Upper lobe of right lung (tissue), 1 donor: Measurements from ENCODE around the gene FAM184B. TPM values are rescaled to one million over a fixed set of nuclear protein-coding genes. Genes with fewer than 3 reads are reported as not detected.
A peak's percentile ranks its signal among the peaks of the same experiment; 100 is the strongest.

Experiments
- ATAC-seq: fragments of 200-7000 bp; cut with Tn5 transposase; one replicate; pipeline ENCODE4 v1.9.1; 2020; ENCODE audit warnings: mild to moderate bottlenecking, moderate library complexity
- DNase-seq: peaks from one replicate; pipeline ENCODE4 v3.0.0-alpha.2; 2020
- H3K27ac ChIP-seq: fragments of 200-600 bp; one replicate; pipeline ENCODE4 v1.8.0; 2022
- H3K27me3 ChIP-seq: fragments of 200-600 bp; one replicate; pipeline ENCODE4 v1.8.0; 2022; ENCODE audit warnings: mild to moderate bottlenecking
- H3K36me3 ChIP-seq: fragments of 200-600 bp; one replicate; pipeline ENCODE4 v1.8.0; 2022
- H3K4me1 ChIP-seq: fragments of 200-600 bp; one replicate; pipeline ENCODE4 v1.8.0; 2022
- H3K4me3 ChIP-seq: fragments of 200-600 bp; one replicate; pipeline ENCODE4 v1.8.0; 2022; ENCODE audit warnings: mild to moderate bottlenecking
- H3K9me3 ChIP-seq: fragments of 200-600 bp; one replicate; pipeline ENCODE4 v1.8.0; 2022
- CTCF ChIP-seq: fragments of 200-600 bp; IDR thresholded peaks from one replicate; pipeline ENCODE4 v1.8.0; 2022; ENCODE audit warnings: antibody characterized with exemption
- intact Hi-C: fragments of 100-400 bp; cut with DNase I; formaldehyde crosslinking; loops from one replicate; pipeline ENCODE4 v1.11.0; 2022
- total RNA-seq: library from RNA; stranded (reverse); fragmentation: NEBNext Ultra II Directional; extraction: Animal tissue kit (Norgen Biotek cat#: 25700); gene quantifications from one replicate; pipeline ENCODE4 v1.2.1, GENCODE V29; 2021
- donor health status: DM: no; HTN: yes; CAD: no; lungs with severe emphysema.

Gene FAM184B
- total RNA-seq, 1 donor from 2014 or later: 0.17 TPM

- H3K36me3 ChIP-seq: peaks cover 93% of the 10 kb centered on the region
- no peak overlapping the region for H3K27ac ChIP-seq
- no peaks in the 10 kb centered on the region for H3K4me1 ChIP-seq
- intact Hi-C loops: no loop called here
- ATAC-seq: no peak
- TF ChIP-seq CTCF: no peak
- no peaks in the 10 kb centered on the region for H3K27me3 ChIP-seq
- H3K4me3 ChIP-seq: no peak overlapping the region
- H3K9me3 ChIP-seq: no peaks in the 10 kb centered on the region
- no peak for DNase-seq
Observed at GRCh38 chr4:17599826-17600225, 181.6 kb downstream of the FAM184B start.

- Histone ChIP-seq H3K36me3 (peaks cover 100% of the 10 kb centered on the region), H3K27me3 (no peaks in the 10 kb centered on the region), H3K27ac (no peak overlapping the region), H3K4me1 (no peaks in the 10 kb centered on the region), H3K4me3 (no peak overlapping the region), H3K9me3 (no peaks in the 10 kb centered on the region)
- TF ChIP-seq CTCF: no peak
- intact Hi-C loops: no loop called here
- ATAC-seq (no peak), DNase-seq (no peak)
Observed at GRCh38 chr4:17597517-17597916, 183.9 kb downstream of the FAM184B start.

GRCh38 chr4:17595471-17596005 lies 185.9 kb downstream of the FAM184B start:
- Histone ChIP-seq H3K36me3 (peaks cover 100% of the 10 kb centered on the region), H3K4me1 (no peaks in the 10 kb centered on the region), H3K4me3 (no peak overlapping the region), H3K27ac (no peak overlapping the region), H3K9me3 (no peaks in the 10 kb centered on the region), H3K27me3 (no peaks in the 10 kb centered on the region)
- DNase-seq: no peak
- peak; percentile 87 for ATAC-seq
- intact Hi-C loops: no loop called here
- no peak for TF ChIP-seq CTCF

GRCh38 chr4:17589355-17589754 lies 192.1 kb downstream of the FAM184B start:
- no peak overlapping the region for H3K27ac ChIP-seq
- no peaks in the 10 kb centered on the region for H3K27me3 ChIP-seq
- peaks cover 98% of the 10 kb centered on the region for H3K36me3 ChIP-seq
- ATAC-seq (no peak), DNase-seq (no peak)
- no peaks in the 10 kb centered on the region for H3K9me3 ChIP-seq
- no peak overlapping the region for H3K4me3 ChIP-seq
- intact Hi-C loops: no loop called here
- no peak for TF ChIP-seq CTCF
- no peaks in the 10 kb centered on the region for H3K4me1 ChIP-seq

GRCh38 chr4:17587094-17587822 lies 194.2 kb downstream of the FAM184B start:
- H3K27ac ChIP-seq: no peak overlapping the region
- no peak for DNase-seq

More at GRCh38 chr4:17587094-17587822, 194.2 kb downstream of the FAM184B start:
- Histone ChIP-seq H3K9me3 (no peaks in the 10 kb centered on the region), H3K4me1 (no peaks in the 10 kb centered on the region), H3K36me3 (peaks cover 98% of the 10 kb centered on the region), H3K4me3 (no peak overlapping the region), H3K27me3 (no peaks in the 10 kb centered on the region)
- ATAC-seq: no peak
- no peak for TF ChIP-seq CTCF
- intact Hi-C loops: no loop called here
